ENCODE measurements around the gene TMEM80. TPM values are rescaled to one million over a fixed set of nuclear protein-coding genes. Genes with fewer than 3 reads are reported as not detected.

The TMEM80 gene
- total and polyA plus RNA-seq, 2 of the 8 experiments (the other 6 are each of a cell fraction or from before 2014, with no cell fraction given), result 8.0 to 16.3 TPM

- TF ChIP-seq MAX (IDR thresholded peaks at IDR 0.05) (no peak), SP2 (IDR thresholded peaks at IDR 0.05; ENCODE audit: low read length) (no peak), POLR2AphosphoS5 (IDR thresholded peaks at IDR 0.05; ENCODE audit: low read depth, low read length) (no peak), SUZ12 (IDR thresholded peaks at IDR 0.05; ENCODE audit: low read length) (no peak)
Measured at GRCh38 chr11:673866-674265, 21.8 kb upstream of the TMEM80 start (continued).
